Cardiac muscle cell (in vitro differentiated cells and primary cell): Measurements from ENCODE around the gene CLEC4D. TPM values are rescaled to one million over a fixed set of nuclear protein-coding genes. Genes with fewer than 3 reads are reported as not detected.
A peak's percentile ranks its signal among the peaks of the same experiment; 100 is the strongest.
"Not testable (repeated sequence)": the region's sequence is repeated elsewhere in the genome, so short reads cannot be mapped to it uniquely, and the experiment has no call there.

ENCODE experiments used
- DNase-seq, 2 donors: peaks; one replicate each; pipeline versions ENCODE4 v3.0.0 to v3.0.0-alpha.2; 2010 to 2017; ENCODE audit warnings: low read depth in 1 of 2, low spot score in 1 of 2
- H3K27ac ChIP-seq: fragments of 200-600 bp; sonication (generic); 2 replicates; pipeline ENCODE4 v1.5.1; 2016
- H3K27me3 ChIP-seq: fragments of 200-600 bp; sonication (generic); 2 replicates; pipeline ENCODE4 v1.6.0; 2016; ENCODE audit warnings: control low read depth
- H3K36me3 ChIP-seq: fragments of 200-600 bp; sonication (generic); 2 replicates; pipeline ENCODE4 v1.5.1; 2016; ENCODE audit warnings: control low read depth
- H3K4me1 ChIP-seq: fragments of 200-600 bp; sonication (generic); 2 replicates; pipeline ENCODE4 v1.8.1; 2017; ENCODE audit warnings: low read depth, mild to moderate bottlenecking, mixed run types
- H3K4me3 ChIP-seq: fragments of 200-600 bp; sonication (generic); 2 replicates; pipeline ENCODE4 v1.5.1; 2016; ENCODE audit warnings: mild to moderate bottlenecking
- H3K9me3 ChIP-seq: fragments of 200-600 bp; sonication (generic); 2 replicates; pipeline ENCODE4 v1.5.1; 2017; ENCODE audit warnings: low read depth, mild to moderate bottlenecking, control low read depth
- polyA plus RNA-seq: library from polyadenylated mRNA; unstranded; fragments of >200 nt; fragmentation: Nextera tagmentation; extraction: Ambion mirVana; gene quantifications from 2 replicates; pipeline ENCODE4 v1.2.1, GENCODE V29; 2016
- total RNA-seq: library from RNA; depleted of rRNA; stranded (reverse); fragments of >200 nt; gene quantifications from 2 replicates; pipeline ENCODE4 v1.2.3, GENCODE V29; 2016
- TF ChIP-seq, protein P1 (sequence below): IDR thresholded peaks from 2 replicates; pipeline ENCODE4 v1.5.1; 2012; ENCODE audit warnings: low read depth, mild to moderate bottlenecking, low read length

CLEC4D gene
- total and polyA plus RNA-seq, 2 experiments from 2014 or later, result 0.45 TPM; not detected in 1

DNA sequence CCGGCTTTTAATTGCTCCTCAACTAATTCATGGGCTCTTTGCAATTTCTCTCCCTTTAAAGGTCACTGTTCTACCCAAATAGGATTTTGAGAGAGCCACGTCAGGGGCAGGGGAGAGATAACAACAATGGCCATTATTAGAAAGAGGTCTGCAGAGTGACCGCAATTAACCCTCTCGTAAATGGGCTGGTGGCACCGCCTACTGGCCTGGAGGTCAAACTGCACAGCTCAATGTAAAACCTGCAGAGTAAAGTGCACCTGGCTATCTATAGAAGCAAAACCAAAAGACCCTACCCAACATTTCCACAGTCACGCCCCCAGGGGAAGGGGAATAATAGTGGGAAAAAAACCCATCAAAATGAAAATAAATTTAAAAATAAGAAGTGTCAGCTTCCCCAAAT, 49.0 kb downstream of the CLEC4D start:
- TF ChIP-seq, protein P1, sequence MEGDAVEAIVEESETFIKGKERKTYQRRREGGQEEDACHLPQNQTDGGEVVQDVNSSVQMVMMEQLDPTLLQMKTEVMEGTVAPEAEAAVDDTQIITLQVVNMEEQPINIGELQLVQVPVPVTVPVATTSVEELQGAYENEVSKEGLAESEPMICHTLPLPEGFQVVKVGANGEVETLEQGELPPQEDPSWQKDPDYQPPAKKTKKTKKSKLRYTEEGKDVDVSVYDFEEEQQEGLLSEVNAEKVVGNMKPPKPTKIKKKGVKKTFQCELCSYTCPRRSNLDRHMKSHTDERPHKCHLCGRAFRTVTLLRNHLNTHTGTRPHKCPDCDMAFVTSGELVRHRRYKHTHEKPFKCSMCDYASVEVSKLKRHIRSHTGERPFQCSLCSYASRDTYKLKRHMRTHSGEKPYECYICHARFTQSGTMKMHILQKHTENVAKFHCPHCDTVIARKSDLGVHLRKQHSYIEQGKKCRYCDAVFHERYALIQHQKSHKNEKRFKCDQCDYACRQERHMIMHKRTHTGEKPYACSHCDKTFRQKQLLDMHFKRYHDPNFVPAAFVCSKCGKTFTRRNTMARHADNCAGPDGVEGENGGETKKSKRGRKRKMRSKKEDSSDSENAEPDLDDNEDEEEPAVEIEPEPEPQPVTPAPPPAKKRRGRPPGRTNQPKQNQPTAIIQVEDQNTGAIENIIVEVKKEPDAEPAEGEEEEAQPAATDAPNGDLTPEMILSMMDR, result no peak
- H3K27ac ChIP-seq, result no peak overlapping the region
- no peaks in the 10 kb centered on the region for H3K27me3 ChIP-seq
- no peak overlapping the region for H3K4me3 ChIP-seq
- peaks cover 15% of the 10 kb centered on the region for H3K4me1 ChIP-seq
- no peaks in the 10 kb centered on the region for H3K36me3 ChIP-seq
- DNase-seq, result no peak
- H3K9me3 ChIP-seq, result no peaks in the 10 kb centered on the region

DNA sequence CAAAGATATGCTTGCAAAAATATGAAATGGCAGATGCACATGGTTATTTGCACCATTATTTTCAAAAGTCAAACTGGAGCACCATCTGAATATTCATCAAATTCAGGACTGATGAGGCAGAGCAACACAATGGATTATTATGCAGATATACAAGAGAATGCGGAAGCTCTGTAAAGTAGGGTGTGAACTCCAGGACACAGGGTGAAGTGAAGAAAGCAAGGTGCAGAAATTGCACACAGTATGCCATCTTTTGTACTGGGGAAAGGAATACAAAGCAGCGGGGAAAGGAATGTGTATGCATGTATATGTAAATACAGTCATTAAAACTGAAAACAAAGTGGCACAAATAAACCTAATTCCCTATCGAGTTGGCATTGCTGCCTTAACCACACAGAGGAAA, 50.1 kb downstream of the CLEC4D start:
- Histone ChIP-seq H3K27me3 (no peaks in the 10 kb centered on the region), H3K4me1 (peaks cover 15% of the 10 kb centered on the region), H3K36me3 (no peaks in the 10 kb centered on the region), H3K27ac (no peak overlapping the region), H3K4me3 (no peak overlapping the region), H3K9me3 (no peaks in the 10 kb centered on the region)
- TF ChIP-seq, protein P1, result no peak
- no peak for DNase-seq

DNA sequence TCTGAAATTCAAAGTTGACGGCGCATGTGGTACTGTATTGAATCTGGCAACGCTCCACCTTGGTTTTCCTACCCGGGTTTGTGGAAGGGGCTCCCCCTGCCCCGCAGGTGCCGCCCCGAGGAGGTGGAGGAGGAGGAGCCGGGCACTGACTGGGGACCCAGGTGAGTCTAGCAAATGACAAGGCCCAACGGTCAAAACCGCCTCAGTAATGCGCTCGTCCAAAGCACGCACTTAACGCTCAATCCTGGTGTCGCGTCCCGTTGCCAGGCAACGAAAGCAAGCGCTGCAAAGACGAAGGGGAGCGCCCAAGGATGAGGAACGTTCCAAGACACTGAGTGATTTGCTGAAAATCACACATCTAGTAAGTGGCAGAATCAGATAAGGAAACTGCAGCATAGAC, 51.4 kb downstream of the CLEC4D start:
- H3K4me3 ChIP-seq, result no peak overlapping the region
- no peak overlapping the region for H3K27ac ChIP-seq
- no peaks in the 10 kb centered on the region for H3K27me3 ChIP-seq
- peak in 1 of 2 donors; percentile 19 for DNase-seq
- TF ChIP-seq, protein P1, result no peak
- H3K9me3 ChIP-seq, result no peaks in the 10 kb centered on the region
- H3K4me1 ChIP-seq, result peaks cover 15% of the 10 kb centered on the region
- H3K36me3 ChIP-seq, result no peaks in the 10 kb centered on the region

DNA sequence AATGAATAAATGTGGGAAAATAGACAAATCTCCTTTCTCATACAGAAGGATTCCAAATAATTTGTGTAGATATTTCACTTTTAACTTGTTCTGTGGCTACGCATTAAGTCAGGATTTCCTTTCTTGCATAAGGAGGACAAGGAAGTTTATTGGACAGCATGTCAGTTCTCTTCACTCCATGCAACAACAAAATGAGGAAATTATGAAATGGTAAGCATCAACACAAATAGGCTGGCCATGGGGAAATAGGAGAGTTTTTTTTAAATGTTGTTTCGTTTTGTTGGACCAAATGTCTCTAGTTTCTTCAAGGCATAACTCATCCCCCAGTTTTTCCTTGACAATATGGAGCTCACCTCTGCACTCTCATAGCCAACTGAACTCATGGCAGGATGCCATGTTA, 52.7 kb downstream of the CLEC4D start:
- not testable (repeated sequence) for H3K9me3 ChIP-seq, H3K27ac ChIP-seq, H3K4me1 ChIP-seq, H3K4me3 ChIP-seq, H3K36me3 ChIP-seq, DNase-seq, H3K27me3 ChIP-seq

DNA sequence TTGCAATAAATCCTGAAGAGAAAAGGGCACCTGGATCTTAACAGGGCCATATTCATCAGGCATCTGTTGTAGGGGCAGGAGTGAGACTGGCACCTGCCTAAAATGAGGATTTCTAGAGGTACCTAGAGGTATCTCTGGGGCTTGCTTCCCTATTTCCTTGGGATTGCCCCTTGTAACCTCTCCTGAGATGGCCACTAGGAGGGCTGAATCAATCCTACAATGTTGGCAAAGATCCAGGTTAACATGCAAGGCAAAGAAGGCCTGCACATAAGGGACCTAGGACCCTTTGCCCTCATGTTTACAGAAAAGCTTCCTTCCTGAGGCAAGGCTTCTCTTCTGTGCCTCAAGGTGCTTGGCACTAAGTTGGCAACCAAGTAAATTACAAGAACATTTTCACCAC, 53.2 kb downstream of the CLEC4D start:
- no peaks in the 10 kb centered on the region for H3K27me3 ChIP-seq
- H3K9me3 ChIP-seq, result no peaks in the 10 kb centered on the region
- H3K4me1 ChIP-seq, result no peaks in the 10 kb centered on the region
- no peak for DNase-seq
- no peak overlapping the region for H3K27ac ChIP-seq
- H3K36me3 ChIP-seq, result no peaks in the 10 kb centered on the region
- no peak overlapping the region for H3K4me3 ChIP-seq
- TF ChIP-seq, protein P1, result no peak

Other genes starting within 250 kb of the CLEC4D start
- 0.21 TPM in 1 of 2 replicates, not detected in the other for gene CLEC6A, start 57.5 kb upstream of the CLEC4D start, total RNA-seq
- 0.26 TPM in 1 of 2 replicates, not detected in the other for gene CLEC6A, start 57.5 kb upstream of the CLEC4D start, polyA plus RNA-seq
- not detected in 2 replicates for gene CLEC4E, start 27.4 kb downstream of the CLEC4D start, total RNA-seq
- gene CLEC4E, start 27.4 kb downstream of the CLEC4D start, polyA plus RNA-seq, result not detected in 2 replicates
- gene AICDA, start 99.4 kb downstream of the CLEC4D start, total RNA-seq, result 1.7 TPM in 1 of 2 replicates, not detected in the other
- gene AICDA, start 99.4 kb downstream of the CLEC4D start, polyA plus RNA-seq, result not detected in 2 replicates
- not detected in 2 replicates for gene MFAP5, start 149.3 kb downstream of the CLEC4D start, total RNA-seq
- gene MFAP5, start 149.3 kb downstream of the CLEC4D start, polyA plus RNA-seq, result 0.10 TPM in 1 of 2 replicates, not detected in the other
- 52.1 and 70.9 TPM in 2 replicates for gene RIMKLB, start 184.5 kb downstream of the CLEC4D start, total RNA-seq
- gene RIMKLB, start 184.5 kb downstream of the CLEC4D start, polyA plus RNA-seq, result 47.7 and 51.4 TPM in 2 replicates